SK-N-SH (cell line): ENCODE measurements around the gene LCOR. TPM values are rescaled to one million over a fixed set of nuclear protein-coding genes. Genes with fewer than 3 reads are reported as not detected.
A peak's percentile ranks its signal among the peaks of the same experiment; 100 is the strongest.

Experiments
- CTCF ChIA-PET: fragments of 300-600, 350-600 bp; formaldehyde crosslinking; extraction: SDS; loops from one replicate; lab custom pipeline; 2021; lab: Yijun Ruan, JAX
- POLR2A ChIA-PET: fragments of 350-600 bp; sonication (Branson Sonifier 250); formaldehyde crosslinking; extraction: SDS; loops from one replicate; lab custom pipeline; 2020; ENCODE audit warnings: antibody characterized with exemption, inconsistent platforms; lab: Yijun Ruan, JAX
- DNase-seq: peaks from one replicate; pipeline ENCODE4 v3.0.0; 2012
- H2AFZ ChIP-seq: fragments of 200-600 bp; sonication (generic); 2 replicates; pipeline ENCODE4 v1.8.1; 2016; ENCODE audit warnings: antibody characterized with exemption, mild to moderate bottlenecking, low read depth
- H3F3A ChIP-seq: fragments of 200-600 bp; sonication (generic); replicated peaks from 2 replicates; pipeline ENCODE3; 2016; ENCODE audit warnings: antibody characterized with exemption, mild to moderate bottlenecking; ENCODE audit not compliant: insufficient read depth
- H3K27ac ChIP-seq, 2 experiments: fragments of 200-500 bp in 1 of 2; fragments of 200-600 bp in 1 of 2; sonication (Bioruptor generic) in 1 of 2; sonication (generic), shearing (Covaris generic) in 1 of 2; 2 replicates each; pipeline versions ENCODE4 v1.5.1 to v1.6.1; 2014 to 2016; ENCODE audit warnings: low read depth in 2 of 2, inconsistent platforms in 1 of 2, low read length in 1 of 2, mild to moderate bottlenecking in 1 of 2, mixed read lengths in 1 of 2
- H3K27me3 ChIP-seq: fragments of 200-600 bp; sonication (generic), shearing (Covaris generic); 2 replicates; pipeline ENCODE4 v1.6.1; 2016; ENCODE audit warnings: mixed run types; ENCODE audit not compliant: insufficient read depth
- H3K36me3 ChIP-seq, 2 experiments: fragments of 200-500 bp in 1 of 2; fragments of 200-600 bp in 1 of 2; sonication (Bioruptor generic) in 1 of 2; sonication (generic) in 1 of 2; replicated peaks in 1 of 2; 2 replicates each; pipeline versions ENCODE3 to v1.5.1; 2014 to 2016; ENCODE audit warnings: low read length in 1 of 2, mild to moderate bottlenecking in 1 of 2; ENCODE audit not compliant: insufficient read depth in 2 of 2, control insufficient read depth in 1 of 2
- H3K4me1 ChIP-seq, 2 experiments: fragments of 200-500 bp in 1 of 2; fragments of 200-600 bp in 1 of 2; sonication (Bioruptor generic) in 1 of 2; sonication (generic), shearing (Covaris generic) in 1 of 2; 2 replicates each; pipeline versions ENCODE4 v1.5.1 to v1.6.1; 2014 to 2016; ENCODE audit warnings: low read depth in 1 of 2, low read length in 1 of 2, mixed run types in 1 of 2; ENCODE audit not compliant: insufficient read depth in 2 of 2, control insufficient read depth in 1 of 2
- H3K4me2 ChIP-seq: fragments of 200-600 bp; sonication (generic), shearing (Covaris generic); 2 replicates; pipeline ENCODE4 v1.6.1; 2017; ENCODE audit warnings: mixed run types
- H3K4me3 ChIP-seq, 2 experiments: fragments of 200-500 bp in 1 of 2; fragments of 200-600 bp in 1 of 2; sonication (Bioruptor generic) in 1 of 2; sonication (generic), shearing (Covaris generic) in 1 of 2; 2 replicates each; pipeline versions ENCODE4 v1.5.1 to v1.8.1; 2014 to 2016; ENCODE audit warnings: low read depth in 2 of 2, inconsistent platforms in 1 of 2, low read length in 1 of 2, mild to moderate bottlenecking in 1 of 2, mixed read lengths in 1 of 2, moderate library complexity in 1 of 2
- H3K79me2 ChIP-seq: fragments of 200-600 bp; sonication (generic); 2 replicates; pipeline ENCODE4 v1.8.1; 2017; ENCODE audit warnings: mild to moderate bottlenecking; ENCODE audit not compliant: insufficient read depth
- H3K9ac ChIP-seq: fragments of 200-600 bp; sonication (generic); 2 replicates; pipeline ENCODE4 v1.6.1; 2017; ENCODE audit warnings: mixed run types
- H3K9me2 ChIP-seq: fragments of 200-600 bp; sonication (generic); 2 replicates; pipeline ENCODE4 v1.6.1; 2017; ENCODE audit warnings: mixed run types
- H3K9me3 ChIP-seq: fragments of 200-600 bp; sonication (generic); 2 replicates; pipeline ENCODE4 v1.6.1; 2017; ENCODE audit warnings: mixed run types, mild to moderate bottlenecking, moderate library complexity
- H4K20me1 ChIP-seq: fragments of 200-600 bp; sonication (generic); 2 replicates; pipeline ENCODE4 v1.6.1; 2017; ENCODE audit warnings: mild to moderate bottlenecking, mixed run types; ENCODE audit not compliant: insufficient read depth
- ELF1 ChIP-seq: IDR thresholded peaks from 2 replicates; pipeline ENCODE4 v1.4.0; 2012
- FOSL2 ChIP-seq: IDR thresholded peaks from 2 replicates; pipeline ENCODE4 v1.4.0; 2012; ENCODE audit warnings: low read depth, mild to moderate bottlenecking, moderate library complexity, borderline replicate concordance
- FOXJ3 ChIP-seq: sonication (generic); formaldehyde crosslinking; IDR thresholded peaks from 2 replicates; pipeline ENCODE4 v1.5.1; 2020; ENCODE audit warnings: mild to moderate bottlenecking, missing genetic modification reagents
- GABPA ChIP-seq: IDR thresholded peaks from 2 replicates; pipeline ENCODE4 v1.4.0; 2012; ENCODE audit warnings: low read depth, mild to moderate bottlenecking
- JUND ChIP-seq: IDR thresholded peaks from 2 replicates; pipeline ENCODE4 v1.4.0; 2012
- NFIC ChIP-seq: IDR thresholded peaks from 2 replicates; pipeline ENCODE4 v1.4.0; 2012; ENCODE audit warnings: borderline replicate concordance
- NRF1 ChIP-seq: IDR thresholded peaks from 2 replicates; pipeline ENCODE4 v1.6.1; 2012; ENCODE audit warnings: low read depth, mild to moderate bottlenecking, low read length
- RAD21 ChIP-seq: IDR thresholded peaks from 2 replicates; pipeline ENCODE4 v1.6.1; 2012; ENCODE audit warnings: mild to moderate bottlenecking, low read length
- RCOR1 ChIP-seq: fragments of 150-350 bp; IDR thresholded peaks from 2 replicates; pipeline ENCODE4 v1.6.1; 2017; ENCODE audit warnings: antibody characterized with exemption, low read length
- SMC3 ChIP-seq: IDR thresholded peaks from 2 replicates; pipeline ENCODE4 v1.6.1; 2012; ENCODE audit warnings: low read depth, low read length, improper control_type of control experiment
- TAF1 ChIP-seq: IDR thresholded peaks from 2 replicates; pipeline ENCODE4 v1.6.1; 2012; ENCODE audit warnings: low read depth, mild to moderate bottlenecking, low read length, moderate library complexity, borderline replicate concordance
- TCF12 ChIP-seq: IDR thresholded peaks from 2 replicates; pipeline ENCODE4 v1.4.0; 2012
- YY1 ChIP-seq: IDR thresholded peaks from 2 replicates; pipeline ENCODE4 v1.4.0; 2012; ENCODE audit warnings: low read depth, mild to moderate bottlenecking
- WGBS: methylation state at CpG from one replicate; pipeline ENCODE4 v1.1.6; 2017; ENCODE audit warnings: low lambda C conversion rate; 5-methylcytosine and 5-hydroxymethylcytosine counted together
- polyA plus RNA-seq, 3 experiments: library from polyadenylated mRNA; depleted of rRNA; stranded (reverse); fragments of >200 nt; gene quantifications; 2 replicates each; pipeline ENCODE4 v1.2.3, GENCODE V29; 2012
- TF ChIP-seq, protein P1 (sequence below): IDR thresholded peaks from 2 replicates; pipeline ENCODE4 v1.4.0; 2012; ENCODE audit warnings: low read depth, borderline replicate concordance
- TF ChIP-seq, protein P2 (sequence below): IDR thresholded peaks from 2 replicates; pipeline ENCODE4; 2012
- TF ChIP-seq, protein P3 (sequence below): fragments of 150-350 bp; IDR thresholded peaks from 2 replicates; pipeline ENCODE4 v1.6.1; 2017; ENCODE audit warnings: antibody characterized with exemption, low read length, low read depth, borderline replicate concordance
- TF ChIP-seq, protein P4 (sequence below): IDR thresholded peaks from 2 replicates; pipeline ENCODE4 v1.4.0; 2012; ENCODE audit warnings: low read depth
- TF ChIP-seq, protein P5 (sequence below): fragments of 150-350 bp; IDR thresholded peaks from 2 replicates; pipeline ENCODE4 v1.6.1; 2016; ENCODE audit warnings: mild to moderate bottlenecking, low read depth, low read length
- TF ChIP-seq, protein P6 (sequence below): IDR thresholded peaks from 2 replicates; pipeline ENCODE4 v1.4.0; 2012; ENCODE audit warnings: low read depth, borderline replicate concordance

LCOR gene
- polyA plus RNA-seq, 1 of the 3 experiments (the other 2 are of a cell fraction), result 1.9 TPM

DNA sequence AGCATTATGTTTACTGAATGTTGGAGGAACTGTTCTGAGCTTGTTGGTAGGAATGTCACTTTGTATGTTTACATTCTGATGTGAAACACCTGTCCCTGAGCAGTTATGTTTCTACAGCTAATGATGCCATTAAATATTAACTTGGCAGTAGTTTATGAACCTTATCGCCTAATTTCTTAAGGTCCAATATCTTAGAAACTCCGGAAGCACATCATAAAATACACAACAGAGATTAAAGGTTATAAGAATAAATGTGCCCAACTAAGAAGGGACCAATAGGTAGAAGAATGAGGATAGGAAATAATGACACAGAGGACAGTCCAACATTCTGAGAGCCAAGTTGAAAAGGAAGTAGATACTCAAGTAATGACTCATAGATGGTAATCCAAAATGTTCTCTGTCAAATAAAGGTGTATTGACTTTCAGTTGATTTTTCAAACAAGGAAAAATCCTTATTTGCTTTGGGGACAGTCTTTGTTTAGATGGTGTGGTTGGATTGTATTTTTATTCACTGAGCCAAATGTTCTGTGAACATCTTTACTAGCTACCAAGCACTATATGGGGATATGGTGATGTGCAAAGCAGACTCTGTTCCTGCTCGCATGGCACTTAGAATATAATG, 31.9 kb downstream of the LCOR start:
- WGBS, result 55% methylated on average over 3 of the region's 3 CpGs
- Histone ChIP-seq H3K4me2 (peak overlapping the region; percentile 43; the same call in 1 of the 2 replicates), H3K9me2 (no peaks in the 10 kb centered on the region), H4K20me1 (peaks cover 66% of the 10 kb centered on the region), H3K9ac (no peak overlapping the region), H3K79me2 (peaks cover 97% of the 10 kb centered on the region), H3K4me1 (peaks cover 0 to 16% of the 10 kb centered on the region in 2 experiments; a peak in 3 of 4 replicates), H3K27me3 (no peaks in the 10 kb centered on the region), H3F3A (peaks cover 19% of the 10 kb centered on the region), H3K4me3 (no peak overlapping the region), H3K36me3 (peaks cover 0 to 11% of the 10 kb centered on the region in 2 experiments), H2AFZ (no peak overlapping the region), H3K27ac (peak overlapping the region in 1 of 2 experiments; percentile 60; a peak in 3 of 4 replicates), H3K9me3 (no peaks in the 10 kb centered on the region)
- ChIA-PET POLR2A (no interaction called here), CTCF (interaction anchor here (1.3 kb wide), 1 partner anchor 19 kb away, joined by 3 read pairs; no protein-coding TSS in a partner anchor)
- TF ChIP-seq JUND, result peak; percentile 66
- TF ChIP-seq TCF12, result peak; percentile 53
- TF ChIP-seq GABPA, result no peak
- peak; percentile 59; the same call in 1 of the 2 replicates for TF ChIP-seq NFIC
- TF ChIP-seq, protein P1, sequence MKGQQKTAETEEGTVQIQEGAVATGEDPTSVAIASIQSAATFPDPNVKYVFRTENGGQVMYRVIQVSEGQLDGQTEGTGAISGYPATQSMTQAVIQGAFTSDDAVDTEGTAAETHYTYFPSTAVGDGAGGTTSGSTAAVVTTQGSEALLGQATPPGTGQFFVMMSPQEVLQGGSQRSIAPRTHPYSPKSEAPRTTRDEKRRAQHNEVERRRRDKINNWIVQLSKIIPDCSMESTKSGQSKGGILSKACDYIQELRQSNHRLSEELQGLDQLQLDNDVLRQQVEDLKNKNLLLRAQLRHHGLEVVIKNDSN, result no peak
- TF ChIP-seq FOSL2, result peak; percentile 58
- TF ChIP-seq FOXJ3 (CRISPR knock-in tag), result no peak
- TF ChIP-seq, protein P2, sequence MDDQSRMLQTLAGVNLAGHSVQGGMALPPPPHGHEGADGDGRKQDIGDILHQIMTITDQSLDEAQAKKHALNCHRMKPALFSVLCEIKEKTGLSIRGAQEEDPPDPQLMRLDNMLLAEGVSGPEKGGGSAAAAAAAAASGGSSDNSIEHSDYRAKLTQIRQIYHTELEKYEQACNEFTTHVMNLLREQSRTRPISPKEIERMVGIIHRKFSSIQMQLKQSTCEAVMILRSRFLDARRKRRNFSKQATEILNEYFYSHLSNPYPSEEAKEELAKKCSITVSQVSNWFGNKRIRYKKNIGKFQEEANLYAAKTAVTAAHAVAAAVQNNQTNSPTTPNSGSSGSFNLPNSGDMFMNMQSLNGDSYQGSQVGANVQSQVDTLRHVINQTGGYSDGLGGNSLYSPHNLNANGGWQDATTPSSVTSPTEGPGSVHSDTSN, result peak; percentile 17; the same call in 1 of the 2 replicates
- DNase-seq, result no peak

DNA sequence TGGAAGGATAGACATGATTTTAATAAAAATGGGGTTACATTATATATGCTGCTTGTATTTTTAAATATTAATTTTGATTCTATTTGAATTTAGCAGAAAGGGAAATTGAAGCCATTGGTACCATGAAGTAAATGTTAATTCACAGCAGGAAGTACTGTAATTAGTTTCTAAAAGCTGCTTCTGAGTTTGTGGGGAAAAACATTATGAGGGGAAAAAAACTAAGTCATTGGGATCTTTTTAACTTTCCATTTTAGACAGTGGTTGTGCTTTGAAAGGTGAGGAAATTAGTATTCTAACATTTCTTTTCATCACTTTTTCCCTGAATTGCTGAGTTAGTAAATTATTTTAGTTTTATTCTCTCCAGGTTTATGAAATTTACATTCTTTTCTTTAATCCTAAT, 41.0 kb downstream of the LCOR start:
- DNase-seq, result no peak
- no peaks in the 10 kb centered on the region for H3K36me3 ChIP-seq
- no peak overlapping the region for H2AFZ ChIP-seq
- H3K27me3 ChIP-seq, result no peaks in the 10 kb centered on the region
- H3K4me2 ChIP-seq, result no peak overlapping the region
- H4K20me1 ChIP-seq, result peaks cover 79% of the 10 kb centered on the region
- peaks cover 100% of the 10 kb centered on the region for H3K79me2 ChIP-seq
- peaks cover 3% of the 10 kb centered on the region for H3F3A ChIP-seq
- no peak overlapping the region for H3K9ac ChIP-seq
- POLR2A ChIA-PET, result no interaction called here
- no peaks in the 10 kb centered on the region for H3K4me1 ChIP-seq
- H3K9me2 ChIP-seq, result no peaks in the 10 kb centered on the region
- H3K27ac ChIP-seq, result no peak overlapping the region
- no peak overlapping the region for H3K4me3 ChIP-seq
- CTCF ChIA-PET, result no interaction called here
- H3K9me3 ChIP-seq, result no peaks in the 10 kb centered on the region
- TF ChIP-seq, protein P3, sequence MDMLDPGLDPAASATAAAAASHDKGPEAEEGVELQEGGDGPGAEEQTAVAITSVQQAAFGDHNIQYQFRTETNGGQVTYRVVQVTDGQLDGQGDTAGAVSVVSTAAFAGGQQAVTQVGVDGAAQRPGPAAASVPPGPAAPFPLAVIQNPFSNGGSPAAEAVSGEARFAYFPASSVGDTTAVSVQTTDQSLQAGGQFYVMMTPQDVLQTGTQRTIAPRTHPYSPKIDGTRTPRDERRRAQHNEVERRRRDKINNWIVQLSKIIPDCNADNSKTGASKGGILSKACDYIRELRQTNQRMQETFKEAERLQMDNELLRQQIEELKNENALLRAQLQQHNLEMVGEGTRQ, result no peak
- TF ChIP-seq FOSL2, result no peak
- TF ChIP-seq TAF1, result no peak
- no peak for TF ChIP-seq NFIC
- TF ChIP-seq, protein P4, sequence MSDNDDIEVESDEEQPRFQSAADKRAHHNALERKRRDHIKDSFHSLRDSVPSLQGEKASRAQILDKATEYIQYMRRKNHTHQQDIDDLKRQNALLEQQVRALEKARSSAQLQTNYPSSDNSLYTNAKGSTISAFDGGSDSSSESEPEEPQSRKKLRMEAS, result no peak
- TF ChIP-seq, protein P5, sequence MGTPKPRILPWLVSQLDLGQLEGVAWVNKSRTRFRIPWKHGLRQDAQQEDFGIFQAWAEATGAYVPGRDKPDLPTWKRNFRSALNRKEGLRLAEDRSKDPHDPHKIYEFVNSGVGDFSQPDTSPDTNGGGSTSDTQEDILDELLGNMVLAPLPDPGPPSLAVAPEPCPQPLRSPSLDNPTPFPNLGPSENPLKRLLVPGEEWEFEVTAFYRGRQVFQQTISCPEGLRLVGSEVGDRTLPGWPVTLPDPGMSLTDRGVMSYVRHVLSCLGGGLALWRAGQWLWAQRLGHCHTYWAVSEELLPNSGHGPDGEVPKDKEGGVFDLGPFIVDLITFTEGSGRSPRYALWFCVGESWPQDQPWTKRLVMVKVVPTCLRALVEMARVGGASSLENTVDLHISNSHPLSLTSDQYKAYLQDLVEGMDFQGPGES, result no peak
- TF ChIP-seq RCOR1, result no peak
- TF ChIP-seq, protein P1, result no peak
- no peak for TF ChIP-seq ELF1
- TF ChIP-seq RAD21, result no peak
- no peak for TF ChIP-seq SMC3
- no peak for TF ChIP-seq JUND
- no peak for TF ChIP-seq FOXJ3 (CRISPR knock-in tag)
- TF ChIP-seq, protein P6, sequence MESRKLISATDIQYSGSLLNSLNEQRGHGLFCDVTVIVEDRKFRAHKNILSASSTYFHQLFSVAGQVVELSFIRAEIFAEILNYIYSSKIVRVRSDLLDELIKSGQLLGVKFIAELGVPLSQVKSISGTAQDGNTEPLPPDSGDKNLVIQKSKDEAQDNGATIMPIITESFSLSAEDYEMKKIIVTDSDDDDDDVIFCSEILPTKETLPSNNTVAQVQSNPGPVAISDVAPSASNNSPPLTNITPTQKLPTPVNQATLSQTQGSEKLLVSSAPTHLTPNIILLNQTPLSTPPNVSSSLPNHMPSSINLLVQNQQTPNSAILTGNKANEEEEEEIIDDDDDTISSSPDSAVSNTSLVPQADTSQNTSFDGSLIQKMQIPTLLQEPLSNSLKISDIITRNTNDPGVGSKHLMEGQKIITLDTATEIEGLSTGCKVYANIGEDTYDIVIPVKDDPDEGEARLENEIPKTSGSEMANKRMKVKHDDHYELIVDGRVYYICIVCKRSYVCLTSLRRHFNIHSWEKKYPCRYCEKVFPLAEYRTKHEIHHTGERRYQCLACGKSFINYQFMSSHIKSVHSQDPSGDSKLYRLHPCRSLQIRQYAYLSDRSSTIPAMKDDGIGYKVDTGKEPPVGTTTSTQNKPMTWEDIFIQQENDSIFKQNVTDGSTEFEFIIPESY, result no peak
- no peak for TF ChIP-seq YY1
- no peak for TF ChIP-seq NRF1
